ENCODE data around the gene TEX11. TPM values are rescaled to one million over a fixed set of nuclear protein-coding genes. Genes with fewer than 3 reads are reported as not detected.
"Not testable (repeated sequence)": the region's sequence is repeated elsewhere in the genome, so short reads cannot be mapped to it uniquely, and the experiment has no call there.

The TEX11 gene
- total and polyA plus RNA-seq, 9 donors: 0.07 to 0.15 (median 0.10) TPM; not detected in 4

DNA sequence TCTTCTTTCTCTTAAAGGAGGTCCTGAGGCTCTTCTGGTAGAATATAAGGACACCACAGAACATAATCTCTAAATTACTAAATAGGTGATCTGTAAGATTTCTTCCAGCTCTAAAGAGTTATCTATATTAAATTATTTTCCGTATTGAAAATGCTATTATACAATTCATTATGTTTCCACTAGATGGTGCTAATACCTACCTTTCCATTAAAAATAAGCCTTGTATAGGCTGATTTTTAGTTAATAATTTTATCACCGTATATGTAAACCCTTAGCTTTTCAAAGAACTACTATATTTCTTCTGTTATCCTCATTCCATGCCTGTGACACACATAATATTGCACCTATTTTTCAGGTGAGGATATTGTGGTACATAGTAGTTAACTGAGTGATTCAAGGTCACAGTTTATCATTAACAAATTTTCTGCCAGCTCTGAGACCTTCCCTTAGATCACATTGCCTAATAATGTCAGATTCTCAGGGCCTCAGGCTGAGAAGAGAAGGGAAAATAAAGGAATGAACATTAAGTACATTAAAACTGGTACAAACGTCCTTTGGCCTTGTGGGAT is 138.8 kb downstream of the TEX11 start:
- Histone ChIP-seq H3K4me1 (ENCODE audit: control insufficient read depth, insufficient read depth, low read length) (no peaks in the 10 kb centered on the region), H3K27ac (ENCODE audit: low read length) (no peak overlapping the region), H3K27me3 (ENCODE audit: control insufficient read depth, insufficient read depth, low read length) (peaks cover 2% of the 10 kb centered on the region), H3K4me3 (ENCODE audit: low read length) (no peak overlapping the region), H3K9me3 (replicated peaks; ENCODE audit: control insufficient read depth, low read depth, low read length) (no peaks in the 10 kb centered on the region), H3K36me3 (ENCODE audit: control insufficient read depth, insufficient read depth, low read length) (no peaks in the 10 kb centered on the region)
- peak; percentile 4 for DNase-seq
- no CpG with 5 or more reads among the region's 3 CpGs for WGBS (ENCODE audit: insufficient coverage)

DNA sequence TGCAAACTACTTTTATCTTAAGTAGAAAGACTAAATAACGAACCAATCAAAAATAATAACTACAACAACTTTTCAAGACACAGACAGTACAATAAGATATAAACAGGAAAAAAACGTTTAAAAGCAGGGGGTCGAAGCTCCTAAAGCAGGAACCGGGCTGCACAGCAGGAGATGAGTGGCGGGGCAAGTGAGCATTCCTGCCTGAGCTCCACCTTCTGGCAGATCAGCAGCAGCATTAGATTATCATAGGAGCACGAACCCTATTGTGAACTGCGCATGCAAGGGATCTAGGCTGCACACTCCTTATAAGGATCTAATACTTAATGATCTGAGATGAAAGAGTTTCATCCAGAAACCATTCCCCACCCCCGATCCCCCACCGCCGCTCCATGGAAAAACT is 146.2 kb downstream of the TEX11 start:
- 40% methylated on average over 6 of the region's 10 CpGs for WGBS (ENCODE audit: insufficient coverage)
- H3K9me3 ChIP-seq (replicated peaks; ENCODE audit: control insufficient read depth, low read depth, low read length): no peaks in the 10 kb centered on the region
- no peaks in the 10 kb centered on the region for H3K36me3 ChIP-seq (ENCODE audit: control insufficient read depth, insufficient read depth, low read length)
- H3K4me3 ChIP-seq (ENCODE audit: low read length): no peak overlapping the region
- DNase-seq: no peak
- no peaks in the 10 kb centered on the region for H3K4me1 ChIP-seq (ENCODE audit: control insufficient read depth, insufficient read depth, low read length)
- peaks cover 2% of the 10 kb centered on the region for H3K27me3 ChIP-seq (ENCODE audit: control insufficient read depth, insufficient read depth, low read length)
- H3K27ac ChIP-seq (ENCODE audit: low read length): no peak overlapping the region

GRCh38 chrX:70755850-70756249 is 152.7 kb downstream of the TEX11 start:
- WGBS (ENCODE audit: insufficient coverage): 57% methylated on average over 11 of the region's 12 CpGs
- no peaks in the 10 kb centered on the region for H3K4me1 ChIP-seq (ENCODE audit: control insufficient read depth, insufficient read depth, low read length)
- no peaks in the 10 kb centered on the region for H3K36me3 ChIP-seq (ENCODE audit: control insufficient read depth, insufficient read depth, low read length)
- H3K27ac ChIP-seq (ENCODE audit: low read length): no peak overlapping the region
- peaks cover 2% of the 10 kb centered on the region for H3K27me3 ChIP-seq (ENCODE audit: control insufficient read depth, insufficient read depth, low read length)
- H3K4me3 ChIP-seq (ENCODE audit: low read length): no peak overlapping the region
- DNase-seq: no peak
- H3K9me3 ChIP-seq (replicated peaks; ENCODE audit: control insufficient read depth, low read depth, low read length): no peaks in the 10 kb centered on the region

- H3K4me1 ChIP-seq (ENCODE audit: control insufficient read depth, insufficient read depth, low read length): no peaks in the 10 kb centered on the region
- peaks cover 2% of the 10 kb centered on the region for H3K27me3 ChIP-seq (ENCODE audit: control insufficient read depth, insufficient read depth, low read length)
- H3K4me3 ChIP-seq (ENCODE audit: low read length): no peak overlapping the region
- H3K27ac ChIP-seq (ENCODE audit: low read length): no peak overlapping the region
- no peaks in the 10 kb centered on the region for H3K36me3 ChIP-seq (ENCODE audit: control insufficient read depth, insufficient read depth, low read length)
- 69% methylated on average over 2 of the region's 2 CpGs for WGBS (ENCODE audit: insufficient coverage)
- DNase-seq: no peak
- H3K9me3 ChIP-seq (replicated peaks; ENCODE audit: control insufficient read depth, low read depth, low read length): no peaks in the 10 kb centered on the region
These were observed 154.2 kb downstream of the TEX11 start for GRCh38 chrX:70754169-70754848.

GRCh38 chrX:70733774-70734173 is 174.7 kb downstream of the TEX11 start:
- not testable (repeated sequence) for H3K27ac ChIP-seq (ENCODE audit: low read length); H3K36me3 ChIP-seq (ENCODE audit: control insufficient read depth, insufficient read depth, low read length); H3K27me3 ChIP-seq (ENCODE audit: control insufficient read depth, insufficient read depth, low read length); H3K9me3 ChIP-seq (replicated peaks; ENCODE audit: control insufficient read depth, low read depth, low read length); H3K4me3 ChIP-seq (ENCODE audit: low read length); H3K4me1 ChIP-seq (ENCODE audit: control insufficient read depth, insufficient read depth, low read length); DNase-seq
- WGBS (ENCODE audit: insufficient coverage): 100% methylated on average over 1 of the region's 5 CpGs

DNA sequence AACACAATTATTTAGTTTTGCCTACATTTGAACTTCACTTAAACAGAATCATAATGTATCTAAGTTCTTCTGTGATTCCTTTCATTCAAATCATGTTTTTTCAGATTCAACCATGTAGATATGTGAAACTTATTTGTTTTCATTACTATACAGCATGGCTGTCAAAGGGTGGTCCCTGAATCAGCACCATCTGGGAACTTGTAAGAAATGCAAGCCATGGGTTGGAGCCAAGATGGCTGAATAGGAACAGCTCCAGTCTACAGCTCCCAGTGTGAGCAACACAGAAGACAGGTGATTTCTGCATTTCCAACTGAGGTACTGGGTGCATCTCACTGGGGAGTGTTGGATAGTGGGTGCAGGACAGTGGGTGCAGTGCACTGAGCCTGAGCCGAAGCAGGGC is 180.6 kb downstream of the TEX11 start:
- H3K27me3 ChIP-seq (ENCODE audit: control insufficient read depth, insufficient read depth, low read length); DNase-seq; H3K4me1 ChIP-seq (ENCODE audit: control insufficient read depth, insufficient read depth, low read length); H3K9me3 ChIP-seq (replicated peaks; ENCODE audit: control insufficient read depth, low read depth, low read length); H3K36me3 ChIP-seq (ENCODE audit: control insufficient read depth, insufficient read depth, low read length); H3K27ac ChIP-seq (ENCODE audit: low read length); H3K4me3 ChIP-seq (ENCODE audit: low read length): not testable (repeated sequence)
- no CpG with 5 or more reads among the region's 1 CpG for WGBS (ENCODE audit: insufficient coverage)

- H3K4me1 ChIP-seq (ENCODE audit: control insufficient read depth, insufficient read depth, low read length): no peaks in the 10 kb centered on the region
- DNase-seq: no peak
- WGBS (ENCODE audit: insufficient coverage): no CpG with 5 or more reads among the region's 2 CpGs
- no peaks in the 10 kb centered on the region for H3K9me3 ChIP-seq (replicated peaks; ENCODE audit: control insufficient read depth, low read depth, low read length)
- H3K27ac ChIP-seq (ENCODE audit: low read length): no peak overlapping the region
- no peaks in the 10 kb centered on the region for H3K36me3 ChIP-seq (ENCODE audit: control insufficient read depth, insufficient read depth, low read length)
- peaks cover 2% of the 10 kb centered on the region for H3K27me3 ChIP-seq (ENCODE audit: control insufficient read depth, insufficient read depth, low read length)
- H3K4me3 ChIP-seq (ENCODE audit: low read length): no peak overlapping the region
These were observed 187.8 kb downstream of the TEX11 start for GRCh38 chrX:70720721-70721120.

GRCh38 chrX:70711336-70711735 is 197.2 kb downstream of the TEX11 start:
- not testable (repeated sequence) for H3K27ac ChIP-seq (ENCODE audit: low read length); H3K4me1 ChIP-seq (ENCODE audit: control insufficient read depth, insufficient read depth, low read length); H3K4me3 ChIP-seq (ENCODE audit: low read length); H3K36me3 ChIP-seq (ENCODE audit: control insufficient read depth, insufficient read depth, low read length); H3K27me3 ChIP-seq (ENCODE audit: control insufficient read depth, insufficient read depth, low read length); H3K9me3 ChIP-seq (replicated peaks; ENCODE audit: control insufficient read depth, low read depth, low read length); DNase-seq
- WGBS (ENCODE audit: insufficient coverage): no CpG with 5 or more reads among the region's 3 CpGs

- 50% methylated on average over 1 of the region's 3 CpGs for WGBS (ENCODE audit: insufficient coverage)
- Histone ChIP-seq H3K36me3 (ENCODE audit: control insufficient read depth, insufficient read depth, low read length) (no peaks in the 10 kb centered on the region), H3K27ac (ENCODE audit: low read length) (no peak overlapping the region), H3K4me1 (ENCODE audit: control insufficient read depth, insufficient read depth, low read length) (no peaks in the 10 kb centered on the region), H3K9me3 (replicated peaks; ENCODE audit: control insufficient read depth, low read depth, low read length) (no peaks in the 10 kb centered on the region), H3K27me3 (ENCODE audit: control insufficient read depth, insufficient read depth, low read length) (peaks cover 2% of the 10 kb centered on the region), H3K4me3 (ENCODE audit: low read length) (no peak overlapping the region)
- no peak for DNase-seq
These were observed 214.0 kb downstream of the TEX11 start for GRCh38 chrX:70694339-70695122.

GRCh38 chrX:70679455-70679854 is 229.1 kb downstream of the TEX11 start:
- not testable (repeated sequence) for H3K27ac ChIP-seq (ENCODE audit: low read length); H3K27me3 ChIP-seq (ENCODE audit: control insufficient read depth, insufficient read depth, low read length); H3K9me3 ChIP-seq (replicated peaks; ENCODE audit: control insufficient read depth, low read depth, low read length); H3K4me3 ChIP-seq (ENCODE audit: low read length); H3K4me1 ChIP-seq (ENCODE audit: control insufficient read depth, insufficient read depth, low read length); DNase-seq; H3K36me3 ChIP-seq (ENCODE audit: control insufficient read depth, insufficient read depth, low read length)
- 80% methylated on average over 1 of the region's 33 CpGs for WGBS (ENCODE audit: insufficient coverage)
